ENCODE data around the gene KAZN. TPM values are rescaled to one million over a fixed set of nuclear protein-coding genes. Genes with fewer than 3 reads are reported as not detected.

The KAZN gene
- polyA plus RNA-seq, 1 of the 3 experiments (the other 2 are of a cell fraction): 6.8 TPM

- TF ChIP-seq, protein P1, sequence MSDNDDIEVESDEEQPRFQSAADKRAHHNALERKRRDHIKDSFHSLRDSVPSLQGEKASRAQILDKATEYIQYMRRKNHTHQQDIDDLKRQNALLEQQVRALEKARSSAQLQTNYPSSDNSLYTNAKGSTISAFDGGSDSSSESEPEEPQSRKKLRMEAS (IDR thresholded peaks at IDR 0.05; ENCODE audit: low read depth): no peak
- TF ChIP-seq MXI1 (IDR thresholded peaks at IDR 0.05; ENCODE audit: low read depth, low read length) (no peak), SIN3A (IDR thresholded peaks at IDR 0.05; ENCODE audit: borderline replicate concordance, low read depth, low read length) (no peak)
These were observed 176.5 kb downstream of the KAZN start (continued) for GRCh38 chr1:14774988-14775387.

- no peak for TF ChIP-seq SMC3 (IDR thresholded peaks at IDR 0.05; ENCODE audit: low read depth, low read length)
- no peak for TF ChIP-seq TEAD4 (IDR thresholded peaks at IDR 0.05; ENCODE audit: borderline replicate concordance, insufficient read depth)
- TF ChIP-seq, protein P2, sequence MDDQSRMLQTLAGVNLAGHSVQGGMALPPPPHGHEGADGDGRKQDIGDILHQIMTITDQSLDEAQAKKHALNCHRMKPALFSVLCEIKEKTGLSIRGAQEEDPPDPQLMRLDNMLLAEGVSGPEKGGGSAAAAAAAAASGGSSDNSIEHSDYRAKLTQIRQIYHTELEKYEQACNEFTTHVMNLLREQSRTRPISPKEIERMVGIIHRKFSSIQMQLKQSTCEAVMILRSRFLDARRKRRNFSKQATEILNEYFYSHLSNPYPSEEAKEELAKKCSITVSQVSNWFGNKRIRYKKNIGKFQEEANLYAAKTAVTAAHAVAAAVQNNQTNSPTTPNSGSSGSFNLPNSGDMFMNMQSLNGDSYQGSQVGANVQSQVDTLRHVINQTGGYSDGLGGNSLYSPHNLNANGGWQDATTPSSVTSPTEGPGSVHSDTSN (IDR thresholded peaks at IDR 0.05): no peak
- no peak for TF ChIP-seq ELF1 (IDR thresholded peaks at IDR 0.05)
- TF ChIP-seq GATA2 (CRISPR knock-in tag; IDR thresholded peaks at IDR 0.05): no peak
- no peak for TF ChIP-seq CTCF (IDR thresholded peaks at IDR 0.05)
- no peak for TF ChIP-seq YY1 (IDR thresholded peaks at IDR 0.05; ENCODE audit: low read depth)
- no peak for TF ChIP-seq USF2 (IDR thresholded peaks at IDR 0.05; ENCODE audit: borderline replicate concordance, low read depth, low read length)
- TF ChIP-seq NRF1 (IDR thresholded peaks at IDR 0.05; ENCODE audit: low read depth, low read length): no peak
- TF ChIP-seq TAF1 (IDR thresholded peaks at IDR 0.05; ENCODE audit: borderline replicate concordance, low read depth, low read length): no peak
- TF ChIP-seq EZH2phosphoT487 (IDR thresholded peaks at IDR 0.05; ENCODE audit: borderline replicate concordance, low read depth): no peak
- no peak for TF ChIP-seq REST (IDR thresholded peaks at IDR 0.05; ENCODE audit: low read depth, low read length)
- TF ChIP-seq RCOR1 (IDR thresholded peaks at IDR 0.05; ENCODE audit: low read length): no peak
- no peak for TF ChIP-seq FOSL2 (IDR thresholded peaks at IDR 0.05; ENCODE audit: borderline replicate concordance, low read depth)
- no peak for TF ChIP-seq MEF2A (IDR thresholded peaks at IDR 0.05; ENCODE audit: borderline replicate concordance, low read depth)
- no peak for TF ChIP-seq RAD21 (IDR thresholded peaks at IDR 0.05; ENCODE audit: low read length)
- TF ChIP-seq FOXJ3 (CRISPR knock-in tag; IDR thresholded peaks at IDR 0.05): no peak
- no peak for TF ChIP-seq JUND (IDR thresholded peaks at IDR 0.05)
- TF ChIP-seq MXI1 (IDR thresholded peaks at IDR 0.05; ENCODE audit: low read depth, low read length): no peak
- no peak for TF ChIP-seq RFX5 (IDR thresholded peaks at IDR 0.05; ENCODE audit: low read length)
- POLR2A ChIA-PET: no interaction called here
- H3K27ac ChIP-seq (ENCODE audit: low read depth in 2 of 2, low read length in 1 of 2): no peak overlapping the region
- H3K9me2 ChIP-seq: no peaks in the 10 kb centered on the region
- H4K20me1 ChIP-seq (ENCODE audit: insufficient read depth): no peaks in the 10 kb centered on the region
- no peak overlapping the region for H3K9ac ChIP-seq
- H3K79me2 ChIP-seq (ENCODE audit: insufficient read depth): no peaks in the 10 kb centered on the region
- H3K27me3 ChIP-seq (ENCODE audit: insufficient read depth): no peaks in the 10 kb centered on the region
- no peak overlapping the region for H3K4me2 ChIP-seq
- H2AFZ ChIP-seq (ENCODE audit: low read depth): no peak overlapping the region
- no peak for DNase-seq
- H3F3A ChIP-seq (replicated peaks; ENCODE audit: insufficient read depth): no peaks in the 10 kb centered on the region
- no peak overlapping the region for H3K4me3 ChIP-seq (ENCODE audit: low read depth in 2 of 2, low read length in 1 of 2)
- CTCF ChIA-PET: no interaction called here
- H3K4me1 ChIP-seq (ENCODE audit: control insufficient read depth in 1 of 2, insufficient read depth in 2 of 2, low read depth in 1 of 2, low read length in 1 of 2): peaks cover 0 to 4% of the 10 kb centered on the region in 2 experiments; a peak in 1 of 4 replicates
- no peaks in the 10 kb centered on the region for H3K36me3 ChIP-seq (replicated peaks in 1 of 2; ENCODE audit: control insufficient read depth in 1 of 2, insufficient read depth in 2 of 2, low read length in 1 of 2)
- 75% methylated on average over 9 of the region's 10 CpGs for WGBS (ENCODE audit: low lambda C conversion rate)
- no peaks in the 10 kb centered on the region for H3K9me3 ChIP-seq
These were observed 176.9 kb downstream of the KAZN start for GRCh38 chr1:14775434-14775833.
